Hematopoietic multipotent progenitor cell (in vitro differentiated cells): Measurements from ENCODE around the gene FAU. TPM values are rescaled to one million over a fixed set of nuclear protein-coding genes. Genes with fewer than 3 reads are reported as not detected.
A peak's percentile ranks its signal among the peaks of the same experiment; 100 is the strongest.

Experiments used
- DNase-seq, 3 donors: peaks; one replicate each; pipeline ENCODE4 v3.0.0-alpha.2; 2011 to 2015; ENCODE audit warnings: low read depth in 2 of 3, low spot score in 2 of 3
- total RNA-seq: library from RNA; depleted of rRNA; stranded (reverse); fragments of >200 nt; gene quantifications from one replicate; pipeline ENCODE4 v1.2.3, GENCODE V29; 2012

The FAU gene
- total RNA-seq, 1 donor, result 655 TPM

- no peak for DNase-seq
Measured at GRCh38 chr11:65136515-65137096, 14.7 kb upstream of the FAU start.

DNA sequence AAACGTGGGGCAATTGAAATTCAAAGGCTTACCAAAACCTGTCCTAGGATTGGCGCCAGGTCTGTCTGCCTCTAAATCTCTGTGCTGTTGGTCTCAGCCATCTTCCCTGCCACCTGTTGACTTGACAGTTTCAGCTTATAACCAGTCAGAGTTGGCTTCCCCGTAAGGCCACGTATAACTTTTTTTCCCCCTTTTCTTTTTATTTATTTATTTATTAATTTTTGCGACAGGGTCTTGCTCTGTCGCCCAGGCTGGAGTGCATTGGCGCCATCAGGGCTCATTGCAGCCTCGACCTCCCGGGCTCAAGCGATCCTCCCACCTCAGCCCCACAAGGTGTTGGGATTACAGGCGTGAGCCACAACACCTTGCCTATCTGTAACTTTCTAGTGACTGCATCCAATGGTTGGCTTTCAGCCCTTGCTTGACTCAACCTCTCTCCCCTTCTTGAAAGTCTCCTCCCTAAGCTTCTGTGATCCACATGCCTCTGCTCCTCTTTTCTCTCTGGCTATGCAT lies 13.8 kb upstream of the FAU start:
- no peak for DNase-seq

DNA sequence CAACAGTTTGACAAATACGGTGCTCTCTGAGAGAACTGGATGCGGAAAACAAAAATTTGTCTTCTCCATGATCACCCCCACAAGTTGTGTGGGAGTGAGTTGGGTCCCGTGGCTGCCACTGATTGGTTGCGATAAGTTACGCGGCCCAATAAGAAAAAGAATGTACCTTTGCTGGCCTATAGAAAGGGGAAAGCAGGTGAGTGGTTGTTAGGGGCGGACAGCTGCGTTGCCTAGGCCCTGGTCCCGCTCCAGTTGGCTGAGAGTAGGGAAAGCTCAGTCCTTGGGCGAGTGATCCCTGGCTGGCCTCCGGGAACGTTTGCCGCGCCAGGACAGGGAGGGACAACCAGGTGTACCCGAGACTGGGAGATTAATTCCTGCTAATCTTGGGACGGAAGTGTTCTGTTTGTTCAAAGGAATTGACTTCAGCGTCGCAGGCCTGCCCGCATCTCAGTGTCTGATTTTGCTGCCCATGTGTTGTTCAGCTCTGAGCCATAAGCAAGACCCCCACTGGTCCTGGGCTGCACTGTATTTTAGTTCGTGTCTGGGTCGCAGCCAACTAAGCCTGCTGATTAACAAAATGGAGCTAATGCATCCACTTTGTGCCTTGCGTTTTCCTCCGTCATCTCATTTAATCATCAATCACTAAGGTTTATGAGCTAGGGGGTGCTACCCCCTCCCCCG lies 13.2 kb upstream of the FAU start:
- DNase-seq, result peak; percentile 77 to 97 (median 94)

DNA sequence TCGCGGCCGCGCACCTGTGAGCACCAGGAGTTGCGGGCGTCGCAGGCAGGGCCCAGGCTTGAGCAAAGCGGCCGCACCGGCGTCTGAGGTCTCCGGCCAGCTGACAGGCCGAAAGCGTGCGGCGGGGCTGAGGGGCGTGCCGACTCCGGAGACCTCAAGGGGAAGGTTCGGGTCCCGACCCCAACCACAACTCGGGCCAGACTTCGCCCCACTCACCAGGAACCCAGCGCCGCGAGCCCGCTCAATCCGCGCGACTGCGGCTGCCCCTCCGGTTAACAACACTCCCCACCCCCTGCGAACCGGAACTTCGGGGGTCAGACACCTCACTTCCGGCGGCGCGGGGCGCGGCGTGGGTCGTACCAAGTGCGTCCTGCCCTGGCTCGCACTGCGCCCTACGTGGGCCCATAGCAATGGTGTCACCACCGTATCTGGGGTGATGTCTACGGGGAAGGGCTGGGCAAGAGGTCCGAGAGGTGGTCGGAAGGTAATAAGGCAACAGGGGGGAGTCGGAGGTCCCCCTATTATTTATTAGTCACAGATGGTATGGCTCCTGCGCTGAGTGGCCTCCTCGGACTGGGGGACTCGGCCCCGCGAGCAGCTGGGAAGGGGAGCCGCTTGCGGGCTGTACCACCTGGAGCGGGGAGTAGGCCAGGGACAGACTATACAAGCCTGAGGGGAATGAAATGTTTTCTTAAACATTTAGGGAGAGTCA lies 12.5 kb upstream of the FAU start, which contains the start of gene SYVN1:
Gene SYVN1 (minus strand): TSS at position 280 of the 712 bp plus-strand sequence. CDS start 918 bp downstream, outside the sequence.
- DNase-seq, result peak; percentile 89 to 94 (median 93)

DNA sequence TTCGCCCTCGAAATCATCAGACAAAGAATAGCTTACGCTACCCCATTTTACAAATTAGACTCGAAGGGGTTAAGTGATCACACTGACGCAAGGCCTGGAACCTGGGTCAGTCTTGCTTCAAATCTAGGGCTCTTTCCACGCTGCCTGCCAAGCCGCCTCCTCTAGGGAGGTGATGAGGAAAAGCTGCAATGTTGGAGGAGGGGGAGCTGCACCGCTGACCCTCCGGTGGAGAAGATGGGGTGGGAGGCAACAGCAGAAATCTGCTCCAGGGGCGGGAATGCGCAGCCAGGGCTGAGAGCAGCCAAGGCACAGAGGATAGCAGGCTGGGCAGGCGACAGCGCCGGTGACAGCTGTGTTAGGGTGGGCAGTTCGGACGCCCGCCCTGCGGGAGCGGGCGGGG lies 11.8 kb upstream of the FAU start:
- DNase-seq, result no peak

- DNase-seq, result peak in 2 of 3 donors; percentile 41 to 42
Measured at GRCh38 chr11:65132988-65133700, 11.2 kb upstream of the FAU start.

DNA sequence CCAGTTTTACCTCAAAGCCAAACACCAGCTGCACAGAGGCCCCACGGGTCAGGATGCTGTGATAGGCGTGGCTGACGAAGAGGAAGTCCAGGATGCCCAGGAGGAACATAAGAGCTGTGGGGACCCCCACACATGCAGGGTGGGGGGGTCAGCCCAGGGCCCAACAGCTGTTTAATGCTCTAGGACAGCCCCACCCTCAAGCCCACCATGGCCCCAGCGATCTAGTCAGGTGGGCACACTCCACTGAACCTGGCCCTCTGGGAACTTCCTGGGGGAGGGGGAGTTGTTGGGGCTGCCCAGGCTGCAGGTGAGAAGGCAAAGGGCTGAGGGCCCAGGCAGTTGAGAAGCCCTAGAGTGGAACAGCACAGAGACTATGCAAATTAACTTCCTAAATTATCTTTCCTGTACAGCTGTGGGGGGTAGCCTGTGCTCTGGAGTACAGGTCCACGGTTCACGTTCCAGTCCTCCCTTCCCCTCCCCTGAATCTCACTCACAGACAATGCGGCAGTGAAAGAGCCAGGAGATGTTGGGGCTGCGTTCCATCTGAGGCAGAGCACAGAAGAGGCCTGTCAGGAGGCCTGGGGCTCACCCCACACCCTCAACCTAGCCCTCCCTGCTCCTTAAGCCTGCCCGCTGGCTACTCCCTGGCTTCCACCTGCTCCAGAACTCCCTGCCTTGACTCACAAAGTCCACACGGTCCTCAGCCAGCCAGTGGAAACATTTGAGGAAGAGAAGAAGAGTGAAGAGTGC lies 10.5 kb upstream of the FAU start:
- no peak for DNase-seq

DNA sequence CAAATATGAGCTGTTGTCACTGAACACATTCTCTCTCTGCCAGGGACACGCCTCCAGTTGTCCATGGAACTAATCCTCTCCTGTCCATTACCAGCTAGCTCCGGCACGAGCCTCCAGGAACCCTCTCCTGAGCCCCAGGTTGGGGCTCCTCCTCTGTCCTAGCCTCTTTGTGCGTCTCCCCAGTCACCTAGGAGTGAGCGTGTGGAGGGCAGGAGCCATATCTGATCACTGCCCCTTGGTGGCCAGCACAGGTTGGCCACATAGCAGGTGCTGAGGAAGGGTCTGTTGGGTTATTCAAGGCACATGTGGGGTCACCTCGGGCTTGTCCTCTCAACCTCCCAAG lies 9.9 kb upstream of the FAU start:
- no peak for DNase-seq

DNA sequence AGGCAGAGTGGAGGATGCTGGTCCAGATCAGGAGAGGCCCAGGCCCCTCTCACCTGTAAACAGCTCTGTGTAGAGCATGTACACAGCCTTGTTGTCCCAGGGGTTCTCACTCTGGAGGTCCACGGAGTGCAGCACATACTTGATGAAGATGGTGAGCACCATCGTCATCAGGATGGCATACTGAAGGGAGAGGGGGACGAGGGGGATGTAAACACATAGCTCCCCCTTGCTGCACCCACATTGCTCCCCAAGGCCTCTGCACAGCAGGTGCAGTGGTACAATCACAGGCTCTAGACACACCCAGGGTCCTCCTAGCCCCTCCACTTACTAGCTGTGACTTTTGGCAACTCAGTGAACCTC lies 9.5 kb upstream of the FAU start:
- no peak for DNase-seq

GRCh38 chr11:65130631-65131416 lies 8.9 kb upstream of the FAU start:
- DNase-seq, result no peak

- DNase-seq, result no peak
Measured at GRCh38 chr11:65129649-65130441, 7.9 kb upstream of the FAU start.

- no peak for DNase-seq
Measured at GRCh38 chr11:65128182-65129145, 6.5 kb upstream of the FAU start.

DNA sequence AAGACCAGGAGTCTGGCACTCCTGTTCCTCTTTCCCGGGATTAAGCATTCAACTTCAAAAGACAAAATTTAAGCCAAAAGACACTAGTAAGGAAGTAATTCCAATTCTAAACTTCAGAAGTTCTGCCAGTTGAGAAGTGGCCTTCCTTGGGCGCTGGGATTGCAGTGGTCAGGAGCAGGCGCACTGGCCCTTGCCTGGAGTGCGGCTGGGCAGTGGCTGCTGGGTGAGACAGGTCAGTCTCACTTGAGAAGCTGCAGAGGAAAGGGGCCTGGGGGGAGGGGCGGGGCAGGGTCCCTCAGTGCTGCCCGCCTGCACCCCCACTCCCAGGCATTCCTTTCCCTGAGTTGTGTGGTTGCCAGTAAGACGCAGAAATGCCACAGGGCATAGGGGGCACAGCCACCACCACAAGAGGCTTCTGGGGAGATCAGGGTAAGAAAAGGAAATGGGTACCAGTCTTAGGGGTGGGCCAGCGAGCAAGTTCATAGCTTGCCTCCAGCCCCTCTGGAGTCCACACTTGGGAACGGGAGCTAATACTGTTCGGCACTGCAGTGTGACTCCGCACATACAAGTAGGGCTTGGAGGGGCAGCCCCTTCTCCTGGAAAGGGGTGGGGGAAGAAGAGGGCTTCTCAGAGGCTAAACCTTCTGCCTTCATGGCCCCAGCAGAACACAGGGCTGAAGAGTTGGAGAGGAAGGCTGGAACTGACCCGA lies 5.7 kb upstream of the FAU start:
- no peak for DNase-seq

DNA sequence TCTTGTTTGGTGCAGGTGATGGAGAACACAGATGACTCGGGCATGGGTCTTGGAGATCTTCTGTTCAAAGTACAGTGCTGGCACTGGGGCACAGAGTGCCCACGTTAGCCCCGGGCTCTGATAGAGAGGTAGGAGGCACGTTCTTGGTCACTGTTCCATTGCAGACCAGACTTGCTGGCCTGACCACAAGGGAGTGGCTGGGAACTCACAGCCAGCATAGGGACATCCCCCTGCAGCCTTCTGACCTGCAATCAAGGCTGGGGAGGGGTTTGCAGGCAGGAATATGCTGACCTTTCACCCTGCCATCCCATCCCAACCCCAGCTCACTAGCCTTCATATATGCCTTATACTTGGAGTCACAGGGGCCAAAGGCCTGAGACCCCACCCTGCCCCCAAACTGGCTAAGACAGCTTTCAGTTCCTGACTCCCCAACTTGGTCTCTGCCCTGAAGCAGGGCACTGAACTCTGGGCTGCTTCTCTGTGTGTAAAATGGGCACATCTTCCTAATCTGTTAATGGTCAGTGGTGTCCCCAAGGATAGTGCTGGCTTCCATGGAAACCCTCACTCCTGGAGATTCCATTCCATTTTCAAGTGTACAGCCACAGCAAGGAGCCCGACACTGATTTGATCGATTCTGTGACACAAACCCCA lies 4.8 kb upstream of the FAU start:
- DNase-seq, result no peak

- DNase-seq, result no peak
Measured at GRCh38 chr11:65125197-65126056, 3.5 kb upstream of the FAU start.
